Astrocyte of the cerebellum (primary cell): ENCODE results near the gene MEOX1.

Experiments
- DNase-seq: peaks from one replicate; pipeline ENCODE4 v3.0.0-alpha.2; 2011; ENCODE audit warnings: low read depth
- H3K4me3 ChIP-seq: 2 replicates; pipeline ENCODE4 v1.5.1; 2011; ENCODE audit warnings: mild to moderate bottlenecking, low read depth, low read length, moderate library complexity
- CTCF ChIP-seq: IDR thresholded peaks from 2 replicates; pipeline ENCODE4 v1.5.1; 2012; ENCODE audit warnings: low read length, low read depth, moderate library complexity, mild to moderate bottlenecking; ENCODE audit errors: missing control alignments
- in situ Hi-C: cut with HindIII; loops from 2 replicates; pipeline ENCODE4 v1.10.0; 2017; ENCODE audit warnings: low sequenced_read_pairs

The MEOX1 gene

GRCh38 chr17:43683928-43684653 lies 22.4 kb upstream of the MEOX1 start:
- H3K4me3 ChIP-seq: no peak overlapping the region
- no peak for DNase-seq
- TF ChIP-seq CTCF: no peak
- in situ Hi-C loops: no loop called here

GRCh38 chr17:43680461-43680860 lies 18.7 kb upstream of the MEOX1 start:
- no peak for TF ChIP-seq CTCF
- in situ Hi-C loops: no loop called here
- H3K4me3 ChIP-seq: no peak overlapping the region
- no peak for DNase-seq

GRCh38 chr17:43679911-43680310 lies 18.2 kb upstream of the MEOX1 start:
- no peak for TF ChIP-seq CTCF
- H3K4me3 ChIP-seq: no peak overlapping the region
- in situ Hi-C loops: no loop called here
- DNase-seq: no peak

- TF ChIP-seq CTCF: no peak
- H3K4me3 ChIP-seq: no peak overlapping the region
- no peak for DNase-seq
- in situ Hi-C loops: no loop called here
Observed at GRCh38 chr17:43679401-43679800, 17.7 kb upstream of the MEOX1 start.

- TF ChIP-seq CTCF: no peak
- no peak for DNase-seq
- in situ Hi-C loops: no loop called here
- H3K4me3 ChIP-seq: no peak overlapping the region
Observed at GRCh38 chr17:43676471-43676870, 14.7 kb upstream of the MEOX1 start.

DNA sequence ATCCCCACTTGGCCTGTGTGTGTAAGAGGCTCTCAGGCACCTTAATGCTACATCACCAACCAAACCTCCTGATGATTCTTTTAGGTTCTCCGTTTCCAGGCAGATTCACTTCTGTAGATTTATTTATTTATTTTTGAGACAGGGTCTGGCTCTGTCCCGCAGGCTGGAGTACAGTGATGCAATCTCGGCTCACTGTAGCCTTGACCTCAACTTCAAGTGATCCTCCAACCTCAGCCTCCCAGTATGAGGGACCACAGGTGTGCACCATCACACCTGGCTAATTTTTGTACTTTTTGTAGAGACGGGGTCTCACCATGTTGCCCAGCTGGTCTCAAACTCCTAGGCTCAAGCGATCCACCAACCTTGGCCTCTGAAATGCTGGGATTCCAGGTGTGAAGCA lies 12.7 kb upstream of the MEOX1 start:
- no peak for DNase-seq
- no peak for TF ChIP-seq CTCF
- in situ Hi-C loops: loop anchor here (5.0 kb wide), 1 partner anchor 112 kb away; no protein-coding TSS in a partner anchor
- H3K4me3 ChIP-seq: no peak overlapping the region
